Naive thymus-derived CD8-positive, alpha-beta T cell (primary cell): ENCODE measurements around the gene EFHC2. TPM values are rescaled to one million over a fixed set of nuclear protein-coding genes. Genes with fewer than 3 reads are reported as not detected.

Source experiments
- ATAC-seq, 2 donors: fragments of 150-1000 bp; cut with Tn5 transposase in 1 of 2; sonication (Bioruptor Pico), chemical (Tn5 transposase) in 1 of 2; 1 replicate in 1 of 2; 2 replicates in 1 of 2; pipeline ENCODE4 v1.10.0; 2021; ENCODE audit warnings: mild to moderate bottlenecking in 2 of 2, moderate library complexity in 2 of 2
- POLR2A ChIA-PET: fragments of 350-600 bp; sonication (Branson Sonifier 250); formaldehyde crosslinking; loops from one replicate; lab custom pipeline; 2021; ENCODE audit warnings: antibody characterized with exemption; lab: Charles Lee
- DNase-seq, 10 donors: peaks; one replicate each; pipeline versions ENCODE4 v3.0.0 to v3.0.0-alpha.2; 2020 to 2022
- H3K27ac Mint-ChIP-seq, 10 donors: one replicate each; pipeline ENCODE4 v1.8.0; 2020 to 2022; ENCODE audit warnings: mild to moderate bottlenecking in 10 of 10, mixed read lengths in 10 of 10, moderate library complexity in 4 of 10, inconsistent platforms in 1 of 10
- H3K27me3 Mint-ChIP-seq, 5 donors: one replicate each; pipeline ENCODE4 v1.8.0; 2021 to 2022; ENCODE audit warnings: mixed read lengths in 5 of 5
- H3K36me3 Mint-ChIP-seq, 3 donors: one replicate each; pipeline ENCODE4 v1.8.0; 2020 to 2022; ENCODE audit warnings: mixed read lengths in 3 of 3, mild to moderate bottlenecking in 2 of 3, inconsistent platforms in 1 of 3
- H3K4me1 Mint-ChIP-seq, 4 donors: one replicate each; pipeline ENCODE4 v1.8.0; 2021 to 2022; ENCODE audit warnings: mixed read lengths in 4 of 4
- H3K4me3 Mint-ChIP-seq, 10 donors: one replicate each; pipeline ENCODE4 v1.8.0; 2020 to 2022; ENCODE audit warnings: mild to moderate bottlenecking in 10 of 10, mixed read lengths in 10 of 10, moderate library complexity in 6 of 10, inconsistent platforms in 1 of 10
- H3K9me3 Mint-ChIP-seq, 9 donors: one replicate each; pipeline ENCODE4 v1.8.0; 2020 to 2022; ENCODE audit warnings: mixed read lengths in 9 of 9, mild to moderate bottlenecking in 3 of 9, inconsistent platforms in 1 of 9, moderate library complexity in 1 of 9
- polyA plus RNA-seq, 3 donors: library from polyadenylated mRNA; unstranded; fragments of 300-500 nt; fragmentation: Illumina TruSeq; gene quantifications; one replicate each; pipeline ENCODE4 v1.2.3, GENCODE V29; 2021
- total RNA-seq, 8 experiments: library from RNA in 2 of 8; stranded (reverse) in 2 of 8; gene quantifications; one replicate each; pipeline ENCODE4 v1.2.3 and lab custom pipeline; 2021 to 2026

The EFHC2 gene
- total and polyA plus RNA-seq, 5 experiments from 2014 or later = 2.0 to 3.5 (median 3.1) TPM

- Mint-ChIP-seq H3K9me3 (peaks cover 0 to 42% (median 5%) of the 10 kb centered on the region in 9 donors), H3K27me3 (no peaks in the 10 kb centered on the region), H3K27ac (no peak overlapping the region), H3K4me1 (peaks cover 0 to 3% (median 0%) of the 10 kb centered on the region in 4 donors), H3K4me3 (no peak overlapping the region), H3K36me3 (peaks cover 0 to 7% (median 2%) of the 10 kb centered on the region in 3 donors)
- POLR2A ChIA-PET = no interaction called here
- no peak for DNase-seq
- no peak for ATAC-seq
Measured at GRCh38 chrX:44106864-44107263, 236.6 kb downstream of the EFHC2 start.

GRCh38 chrX:44105228-44105913, 238.1 kb downstream of the EFHC2 start:
- no peaks in the 10 kb centered on the region for H3K27me3 Mint-ChIP-seq
- H3K4me3 Mint-ChIP-seq = no peak overlapping the region
- no peak overlapping the region for H3K27ac Mint-ChIP-seq
- POLR2A ChIA-PET = no interaction called here
- ATAC-seq (no peak), DNase-seq (no peak)
- H3K9me3 Mint-ChIP-seq = peaks cover 0 to 42% (median 5%) of the 10 kb centered on the region in 9 donors
- H3K36me3 Mint-ChIP-seq = peaks cover 0 to 7% (median 2%) of the 10 kb centered on the region in 3 donors
- peaks cover 0 to 3% (median 0%) of the 10 kb centered on the region in 4 donors for H3K4me1 Mint-ChIP-seq

- Mint-ChIP-seq H3K4me1 (peaks cover 0 to 3% (median 0%) of the 10 kb centered on the region in 4 donors), H3K4me3 (no peak overlapping the region), H3K9me3 (peaks cover 0 to 37% (median 5%) of the 10 kb centered on the region in 9 donors), H3K27ac (no peak overlapping the region), H3K27me3 (no peaks in the 10 kb centered on the region), H3K36me3 (peaks cover 0 to 8% (median 2%) of the 10 kb centered on the region in 3 donors)
- no peak for DNase-seq
- POLR2A ChIA-PET = no interaction called here
- ATAC-seq = no peak
Measured at GRCh38 chrX:44104699-44105098, 238.8 kb downstream of the EFHC2 start.

- H3K36me3 Mint-ChIP-seq = peaks cover 0 to 8% (median 2%) of the 10 kb centered on the region in 3 donors
- H3K4me1 Mint-ChIP-seq = no peaks in the 10 kb centered on the region
- POLR2A ChIA-PET = no interaction called here
- H3K27ac Mint-ChIP-seq = no peak overlapping the region
- ATAC-seq (no peak), DNase-seq (no peak)
- H3K9me3 Mint-ChIP-seq = peaks cover 0 to 14% (median 2%) of the 10 kb centered on the region in 9 donors
- H3K4me3 Mint-ChIP-seq = no peak overlapping the region
- H3K27me3 Mint-ChIP-seq = no peaks in the 10 kb centered on the region
Measured at GRCh38 chrX:44101281-44101680, 242.2 kb downstream of the EFHC2 start.

GRCh38 chrX:44099366-44099765, 244.1 kb downstream of the EFHC2 start:
- H3K36me3 Mint-ChIP-seq = peaks cover 0 to 4% (median 0%) of the 10 kb centered on the region in 3 donors
- H3K27me3 Mint-ChIP-seq = no peaks in the 10 kb centered on the region
- ATAC-seq = no peak
- H3K4me1 Mint-ChIP-seq = no peaks in the 10 kb centered on the region
- no peak for DNase-seq
- H3K27ac Mint-ChIP-seq = no peak overlapping the region
- POLR2A ChIA-PET = no interaction called here
- no peaks in the 10 kb centered on the region for H3K9me3 Mint-ChIP-seq
- H3K4me3 Mint-ChIP-seq = no peak overlapping the region

Other genes starting within 250 kb of the EFHC2 start
- 1 to 10 TPM; 8.9 to 9.5 TPM for gene FUNDC1, start 199.2 kb upstream of the EFHC2 start, total RNA-seq
- gene FUNDC1, start 199.2 kb upstream of the EFHC2 start, polyA plus RNA-seq = 10 to 100 TPM; 26.5 to 29.5 (median 26.6) TPM